SK-N-SH (cell line): Measurements from ENCODE around the gene SYT1. TPM values are rescaled to one million over a fixed set of nuclear protein-coding genes. Genes with fewer than 3 reads are reported as not detected.

ENCODE experiments used
- CTCF ChIA-PET: fragments of 300-600, 350-600 bp; formaldehyde crosslinking; extraction: SDS; loops from one replicate; lab custom pipeline; 2021; lab: Yijun Ruan, JAX
- POLR2A ChIA-PET: fragments of 350-600 bp; sonication (Branson Sonifier 250); formaldehyde crosslinking; extraction: SDS; loops from one replicate; lab custom pipeline; 2020; ENCODE audit warnings: antibody characterized with exemption, inconsistent platforms; lab: Yijun Ruan, JAX
- DNase-seq: peaks from one replicate; pipeline ENCODE4 v3.0.0; 2012
- H2AFZ ChIP-seq: fragments of 200-600 bp; sonication (generic); 2 replicates; pipeline ENCODE4 v1.8.1; 2016; ENCODE audit warnings: antibody characterized with exemption, mild to moderate bottlenecking, low read depth
- H3F3A ChIP-seq: fragments of 200-600 bp; sonication (generic); replicated peaks from 2 replicates; pipeline ENCODE3; 2016; ENCODE audit warnings: antibody characterized with exemption, mild to moderate bottlenecking; ENCODE audit not compliant: insufficient read depth
- H3K27ac ChIP-seq, 2 experiments: fragments of 200-500 bp in 1 of 2; fragments of 200-600 bp in 1 of 2; sonication (Bioruptor generic) in 1 of 2; sonication (generic), shearing (Covaris generic) in 1 of 2; 2 replicates each; pipeline versions ENCODE4 v1.5.1 to v1.6.1; 2014 to 2016; ENCODE audit warnings: low read depth in 2 of 2, inconsistent platforms in 1 of 2, low read length in 1 of 2, mild to moderate bottlenecking in 1 of 2, mixed read lengths in 1 of 2
- H3K27me3 ChIP-seq: fragments of 200-600 bp; sonication (generic), shearing (Covaris generic); 2 replicates; pipeline ENCODE4 v1.6.1; 2016; ENCODE audit warnings: mixed run types; ENCODE audit not compliant: insufficient read depth
- H3K36me3 ChIP-seq, 2 experiments: fragments of 200-500 bp in 1 of 2; fragments of 200-600 bp in 1 of 2; sonication (Bioruptor generic) in 1 of 2; sonication (generic) in 1 of 2; replicated peaks in 1 of 2; 2 replicates each; pipeline versions ENCODE3 to v1.5.1; 2014 to 2016; ENCODE audit warnings: low read length in 1 of 2, mild to moderate bottlenecking in 1 of 2; ENCODE audit not compliant: insufficient read depth in 2 of 2, control insufficient read depth in 1 of 2
- H3K4me1 ChIP-seq, 2 experiments: fragments of 200-500 bp in 1 of 2; fragments of 200-600 bp in 1 of 2; sonication (Bioruptor generic) in 1 of 2; sonication (generic), shearing (Covaris generic) in 1 of 2; 2 replicates each; pipeline versions ENCODE4 v1.5.1 to v1.6.1; 2014 to 2016; ENCODE audit warnings: low read depth in 1 of 2, low read length in 1 of 2, mixed run types in 1 of 2; ENCODE audit not compliant: insufficient read depth in 2 of 2, control insufficient read depth in 1 of 2
- H3K4me2 ChIP-seq: fragments of 200-600 bp; sonication (generic), shearing (Covaris generic); 2 replicates; pipeline ENCODE4 v1.6.1; 2017; ENCODE audit warnings: mixed run types
- H3K4me3 ChIP-seq, 2 experiments: fragments of 200-500 bp in 1 of 2; fragments of 200-600 bp in 1 of 2; sonication (Bioruptor generic) in 1 of 2; sonication (generic), shearing (Covaris generic) in 1 of 2; 2 replicates each; pipeline versions ENCODE4 v1.5.1 to v1.8.1; 2014 to 2016; ENCODE audit warnings: low read depth in 2 of 2, inconsistent platforms in 1 of 2, low read length in 1 of 2, mild to moderate bottlenecking in 1 of 2, mixed read lengths in 1 of 2, moderate library complexity in 1 of 2
- H3K79me2 ChIP-seq: fragments of 200-600 bp; sonication (generic); 2 replicates; pipeline ENCODE4 v1.8.1; 2017; ENCODE audit warnings: mild to moderate bottlenecking; ENCODE audit not compliant: insufficient read depth
- H3K9ac ChIP-seq: fragments of 200-600 bp; sonication (generic); 2 replicates; pipeline ENCODE4 v1.6.1; 2017; ENCODE audit warnings: mixed run types
- H3K9me2 ChIP-seq: fragments of 200-600 bp; sonication (generic); 2 replicates; pipeline ENCODE4 v1.6.1; 2017; ENCODE audit warnings: mixed run types
- H3K9me3 ChIP-seq: fragments of 200-600 bp; sonication (generic); 2 replicates; pipeline ENCODE4 v1.6.1; 2017; ENCODE audit warnings: mixed run types, mild to moderate bottlenecking, moderate library complexity
- H4K20me1 ChIP-seq: fragments of 200-600 bp; sonication (generic); 2 replicates; pipeline ENCODE4 v1.6.1; 2017; ENCODE audit warnings: mild to moderate bottlenecking, mixed run types; ENCODE audit not compliant: insufficient read depth
- CHD2 ChIP-seq: fragments of 150-350 bp; IDR thresholded peaks from 2 replicates; pipeline ENCODE4 v1.6.1; 2018; ENCODE audit warnings: low read length; ENCODE audit not compliant: partially characterized antibody
- ELF1 ChIP-seq: IDR thresholded peaks from 2 replicates; pipeline ENCODE4 v1.4.0; 2012
- EP300 ChIP-seq, 2 experiments: IDR thresholded peaks; 2 replicates each; pipeline versions ENCODE4 v1.4.0 to v1.6.1; 2012; ENCODE audit warnings: borderline replicate concordance in 1 of 2, low read depth in 1 of 2, low read length in 1 of 2
- FOXM1 ChIP-seq: IDR thresholded peaks from 2 replicates; pipeline ENCODE4 v1.4.0; 2012; ENCODE audit warnings: low read depth, mild to moderate bottlenecking
- GABPA ChIP-seq: IDR thresholded peaks from 2 replicates; pipeline ENCODE4 v1.4.0; 2012; ENCODE audit warnings: low read depth, mild to moderate bottlenecking
- GATA2 ChIP-seq: sonication (generic); formaldehyde crosslinking; IDR thresholded peaks from 2 replicates; pipeline ENCODE4 v1.5.0; 2020; ENCODE audit warnings: mild to moderate bottlenecking, missing genetic modification reagents
- JUND ChIP-seq: IDR thresholded peaks from 2 replicates; pipeline ENCODE4 v1.4.0; 2012
- NFIC ChIP-seq: IDR thresholded peaks from 2 replicates; pipeline ENCODE4 v1.4.0; 2012; ENCODE audit warnings: borderline replicate concordance
- NRF1 ChIP-seq: IDR thresholded peaks from 2 replicates; pipeline ENCODE4 v1.6.1; 2012; ENCODE audit warnings: low read depth, mild to moderate bottlenecking, low read length
- POLR2AphosphoS5 ChIP-seq: IDR thresholded peaks from 2 replicates; pipeline ENCODE4 v1.6.1; 2012; ENCODE audit warnings: low read depth, low read length
- RCOR1 ChIP-seq: fragments of 150-350 bp; IDR thresholded peaks from 2 replicates; pipeline ENCODE4 v1.6.1; 2017; ENCODE audit warnings: antibody characterized with exemption, low read length
- RXRA ChIP-seq: IDR thresholded peaks from 2 replicates; pipeline ENCODE4 v1.4.0; 2012; ENCODE audit warnings: low read depth, mild to moderate bottlenecking, borderline replicate concordance
- SIN3A ChIP-seq: IDR thresholded peaks from 2 replicates; pipeline ENCODE4 v1.6.1; 2012; ENCODE audit warnings: low read depth, mild to moderate bottlenecking, low read length, moderate library complexity, borderline replicate concordance
- TAF1 ChIP-seq: IDR thresholded peaks from 2 replicates; pipeline ENCODE4 v1.6.1; 2012; ENCODE audit warnings: low read depth, mild to moderate bottlenecking, low read length, moderate library complexity, borderline replicate concordance
- TCF12 ChIP-seq: IDR thresholded peaks from 2 replicates; pipeline ENCODE4 v1.4.0; 2012
- TEAD4 ChIP-seq: IDR thresholded peaks from 2 replicates; pipeline ENCODE4 v1.4.0; 2012; ENCODE audit warnings: mild to moderate bottlenecking, borderline replicate concordance; ENCODE audit not compliant: insufficient read depth
- YY1 ChIP-seq: IDR thresholded peaks from 2 replicates; pipeline ENCODE4 v1.4.0; 2012; ENCODE audit warnings: low read depth, mild to moderate bottlenecking
- polyA plus RNA-seq, 3 experiments: library from polyadenylated mRNA; depleted of rRNA; stranded (reverse); fragments of >200 nt; gene quantifications; 2 replicates each; pipeline ENCODE4 v1.2.3, GENCODE V29; 2012
- TF ChIP-seq, protein P1 (sequence below): IDR thresholded peaks from 2 replicates; pipeline ENCODE4 v1.4.0; 2012; ENCODE audit warnings: low read depth, borderline replicate concordance
- TF ChIP-seq, protein P2 (sequence below): fragments of 200-600 bp; sonication (generic); IDR thresholded peaks from 2 replicates; pipeline ENCODE4 v1.6.1; 2017; ENCODE audit warnings: antibody characterized with exemption, mild to moderate bottlenecking, moderate library complexity
- TF ChIP-seq, protein P3 (sequence below): IDR thresholded peaks from 2 replicates; pipeline ENCODE4; 2012
- TF ChIP-seq, protein P4 (sequence below): IDR thresholded peaks from 2 replicates; pipeline ENCODE4 v1.6.1; 2012; ENCODE audit warnings: mild to moderate bottlenecking, low read depth, low read length, moderate library complexity

SYT1 gene
- polyA plus RNA-seq, 1 of the 3 experiments (the other 2 are of a cell fraction): 12.7 TPM

DNA sequence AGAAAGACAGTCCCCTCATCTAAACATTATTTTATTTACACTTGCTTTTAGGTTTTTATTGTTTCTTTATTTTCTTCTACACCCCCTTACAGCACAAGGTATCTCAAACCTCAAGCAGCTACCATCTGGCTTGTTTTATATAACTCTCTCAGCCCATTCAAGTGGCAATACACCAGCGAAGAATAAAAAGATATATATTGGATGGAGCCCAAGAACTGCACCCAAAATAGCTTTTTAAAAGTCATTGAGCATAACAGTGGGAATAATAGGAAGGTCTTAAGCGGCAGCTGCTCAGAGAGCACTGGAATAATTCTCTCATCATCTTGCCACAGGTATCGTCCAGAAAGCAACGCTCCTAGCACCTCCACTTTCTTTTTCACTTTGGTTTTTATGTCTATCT is 322.5 kb downstream of the SYT1 start (continued):
- TF ChIP-seq, protein P1, sequence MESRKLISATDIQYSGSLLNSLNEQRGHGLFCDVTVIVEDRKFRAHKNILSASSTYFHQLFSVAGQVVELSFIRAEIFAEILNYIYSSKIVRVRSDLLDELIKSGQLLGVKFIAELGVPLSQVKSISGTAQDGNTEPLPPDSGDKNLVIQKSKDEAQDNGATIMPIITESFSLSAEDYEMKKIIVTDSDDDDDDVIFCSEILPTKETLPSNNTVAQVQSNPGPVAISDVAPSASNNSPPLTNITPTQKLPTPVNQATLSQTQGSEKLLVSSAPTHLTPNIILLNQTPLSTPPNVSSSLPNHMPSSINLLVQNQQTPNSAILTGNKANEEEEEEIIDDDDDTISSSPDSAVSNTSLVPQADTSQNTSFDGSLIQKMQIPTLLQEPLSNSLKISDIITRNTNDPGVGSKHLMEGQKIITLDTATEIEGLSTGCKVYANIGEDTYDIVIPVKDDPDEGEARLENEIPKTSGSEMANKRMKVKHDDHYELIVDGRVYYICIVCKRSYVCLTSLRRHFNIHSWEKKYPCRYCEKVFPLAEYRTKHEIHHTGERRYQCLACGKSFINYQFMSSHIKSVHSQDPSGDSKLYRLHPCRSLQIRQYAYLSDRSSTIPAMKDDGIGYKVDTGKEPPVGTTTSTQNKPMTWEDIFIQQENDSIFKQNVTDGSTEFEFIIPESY: no peak
- TF ChIP-seq TEAD4: no peak
- TF ChIP-seq, protein P2, sequence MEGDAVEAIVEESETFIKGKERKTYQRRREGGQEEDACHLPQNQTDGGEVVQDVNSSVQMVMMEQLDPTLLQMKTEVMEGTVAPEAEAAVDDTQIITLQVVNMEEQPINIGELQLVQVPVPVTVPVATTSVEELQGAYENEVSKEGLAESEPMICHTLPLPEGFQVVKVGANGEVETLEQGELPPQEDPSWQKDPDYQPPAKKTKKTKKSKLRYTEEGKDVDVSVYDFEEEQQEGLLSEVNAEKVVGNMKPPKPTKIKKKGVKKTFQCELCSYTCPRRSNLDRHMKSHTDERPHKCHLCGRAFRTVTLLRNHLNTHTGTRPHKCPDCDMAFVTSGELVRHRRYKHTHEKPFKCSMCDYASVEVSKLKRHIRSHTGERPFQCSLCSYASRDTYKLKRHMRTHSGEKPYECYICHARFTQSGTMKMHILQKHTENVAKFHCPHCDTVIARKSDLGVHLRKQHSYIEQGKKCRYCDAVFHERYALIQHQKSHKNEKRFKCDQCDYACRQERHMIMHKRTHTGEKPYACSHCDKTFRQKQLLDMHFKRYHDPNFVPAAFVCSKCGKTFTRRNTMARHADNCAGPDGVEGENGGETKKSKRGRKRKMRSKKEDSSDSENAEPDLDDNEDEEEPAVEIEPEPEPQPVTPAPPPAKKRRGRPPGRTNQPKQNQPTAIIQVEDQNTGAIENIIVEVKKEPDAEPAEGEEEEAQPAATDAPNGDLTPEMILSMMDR: no peak
- TF ChIP-seq, protein P3, sequence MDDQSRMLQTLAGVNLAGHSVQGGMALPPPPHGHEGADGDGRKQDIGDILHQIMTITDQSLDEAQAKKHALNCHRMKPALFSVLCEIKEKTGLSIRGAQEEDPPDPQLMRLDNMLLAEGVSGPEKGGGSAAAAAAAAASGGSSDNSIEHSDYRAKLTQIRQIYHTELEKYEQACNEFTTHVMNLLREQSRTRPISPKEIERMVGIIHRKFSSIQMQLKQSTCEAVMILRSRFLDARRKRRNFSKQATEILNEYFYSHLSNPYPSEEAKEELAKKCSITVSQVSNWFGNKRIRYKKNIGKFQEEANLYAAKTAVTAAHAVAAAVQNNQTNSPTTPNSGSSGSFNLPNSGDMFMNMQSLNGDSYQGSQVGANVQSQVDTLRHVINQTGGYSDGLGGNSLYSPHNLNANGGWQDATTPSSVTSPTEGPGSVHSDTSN: no peak
- no peak for TF ChIP-seq GATA2
- no peak for TF ChIP-seq NRF1

DNA sequence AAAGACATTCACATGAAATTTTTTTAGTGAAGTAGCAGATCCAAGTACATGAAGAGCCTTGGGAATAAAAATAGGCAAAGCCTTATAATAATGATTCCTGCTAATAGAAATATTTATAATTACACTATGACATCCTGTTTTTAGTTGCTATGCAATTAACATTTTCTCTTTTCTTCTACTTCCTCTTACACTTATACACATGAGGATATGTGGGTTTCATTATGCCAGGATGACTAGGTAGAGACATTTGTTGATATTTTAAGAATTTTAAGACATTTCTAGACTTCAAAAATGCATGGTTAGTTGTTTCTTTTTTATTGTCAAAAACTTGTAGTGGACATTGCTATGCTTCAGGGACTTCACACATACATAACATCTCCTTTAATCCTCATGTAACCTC is 326.8 kb downstream of the SYT1 start:
- Histone ChIP-seq H3K27me3 (no peaks in the 10 kb centered on the region), H3K27ac (no peak overlapping the region)
- TF ChIP-seq, protein P2: no peak
- TF ChIP-seq TCF12 (no peak), EP300 (IDR thresholded peaks at IDR 0.05; ENCODE audit: borderline replicate concordance in 1 of 2, low read depth in 1 of 2, low read length in 1 of 2) (no peak), NRF1 (no peak), GABPA (no peak), SIN3A (no peak), FOXM1 (no peak), JUND (no peak), NFIC (no peak), POLR2AphosphoS5 (no peak), RXRA (no peak), RCOR1 (no peak), YY1 (no peak), TAF1 (no peak), ELF1 (no peak), CHD2 (no peak), GATA2 (no peak)
- TF ChIP-seq, protein P4, sequence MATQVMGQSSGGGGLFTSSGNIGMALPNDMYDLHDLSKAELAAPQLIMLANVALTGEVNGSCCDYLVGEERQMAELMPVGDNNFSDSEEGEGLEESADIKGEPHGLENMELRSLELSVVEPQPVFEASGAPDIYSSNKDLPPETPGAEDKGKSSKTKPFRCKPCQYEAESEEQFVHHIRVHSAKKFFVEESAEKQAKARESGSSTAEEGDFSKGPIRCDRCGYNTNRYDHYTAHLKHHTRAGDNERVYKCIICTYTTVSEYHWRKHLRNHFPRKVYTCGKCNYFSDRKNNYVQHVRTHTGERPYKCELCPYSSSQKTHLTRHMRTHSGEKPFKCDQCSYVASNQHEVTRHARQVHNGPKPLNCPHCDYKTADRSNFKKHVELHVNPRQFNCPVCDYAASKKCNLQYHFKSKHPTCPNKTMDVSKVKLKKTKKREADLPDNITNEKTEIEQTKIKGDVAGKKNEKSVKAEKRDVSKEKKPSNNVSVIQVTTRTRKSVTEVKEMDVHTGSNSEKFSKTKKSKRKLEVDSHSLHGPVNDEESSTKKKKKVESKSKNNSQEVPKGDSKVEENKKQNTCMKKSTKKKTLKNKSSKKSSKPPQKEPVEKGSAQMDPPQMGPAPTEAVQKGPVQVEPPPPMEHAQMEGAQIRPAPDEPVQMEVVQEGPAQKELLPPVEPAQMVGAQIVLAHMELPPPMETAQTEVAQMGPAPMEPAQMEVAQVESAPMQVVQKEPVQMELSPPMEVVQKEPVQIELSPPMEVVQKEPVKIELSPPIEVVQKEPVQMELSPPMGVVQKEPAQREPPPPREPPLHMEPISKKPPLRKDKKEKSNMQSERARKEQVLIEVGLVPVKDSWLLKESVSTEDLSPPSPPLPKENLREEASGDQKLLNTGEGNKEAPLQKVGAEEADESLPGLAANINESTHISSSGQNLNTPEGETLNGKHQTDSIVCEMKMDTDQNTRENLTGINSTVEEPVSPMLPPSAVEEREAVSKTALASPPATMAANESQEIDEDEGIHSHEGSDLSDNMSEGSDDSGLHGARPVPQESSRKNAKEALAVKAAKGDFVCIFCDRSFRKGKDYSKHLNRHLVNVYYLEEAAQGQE: no peak
- TF ChIP-seq, protein P3: no peak

More for the DNA sequence above, 326.8 kb downstream of the SYT1 start:
- H3K79me2 ChIP-seq: no peaks in the 10 kb centered on the region
- ChIA-PET CTCF (no interaction called here), POLR2A (no interaction called here)
- DNase-seq: no peak
- no peak overlapping the region for H3K9ac ChIP-seq
- no peaks in the 10 kb centered on the region; a peak in 1 of 4 replicates for H3K4me1 ChIP-seq
- no peaks in the 10 kb centered on the region for H3K9me2 ChIP-seq
- H3K4me2 ChIP-seq: no peak overlapping the region
- H3K36me3 ChIP-seq: peaks cover 0 to 9% of the 10 kb centered on the region in 2 experiments
- H3K4me3 ChIP-seq: no peak overlapping the region
- no peaks in the 10 kb centered on the region for H4K20me1 ChIP-seq
- H2AFZ ChIP-seq: no peak overlapping the region
- no peaks in the 10 kb centered on the region for H3F3A ChIP-seq
- H3K9me3 ChIP-seq: no peaks in the 10 kb centered on the region
